CD4-positive, alpha-beta T cell (primary cell): ENCODE data around the gene RAD17. TPM values are rescaled to one million over a fixed set of nuclear protein-coding genes. Genes with fewer than 3 reads are reported as not detected.
"Not testable (repeated sequence)": the region's sequence is repeated elsewhere in the genome, so short reads cannot be mapped to it uniquely, and the experiment has no call there.

Experiments
- ATAC-seq: fragments of 200-7000 bp; cut with Tn5 transposase; one replicate; pipeline ENCODE4 v1.10.0; 2022; ENCODE audit warnings: mild to moderate bottlenecking; ENCODE audit not compliant: poor library complexity
- CTCF ChIA-PET: fragments of 350-600 bp; sonication (Branson Sonifier 250); formaldehyde crosslinking; loops from one replicate; lab custom pipeline; 2021; ENCODE audit warnings: antibody characterized with exemption, inconsistent platforms; lab: Charles Lee
- POLR2A ChIA-PET: fragments of 350-600 bp; sonication (Branson Sonifier 250); formaldehyde crosslinking; loops from one replicate; lab custom pipeline; 2021; ENCODE audit warnings: antibody characterized with exemption, inconsistent platforms; lab: Charles Lee
- DNase-seq, 14 experiments: peaks; one replicate each; pipeline ENCODE4 v3.0.0-alpha.2; 2013 to 2020; ENCODE audit warnings: mixed read lengths in 2 of 14
- H3K27ac ChIP-seq, 2 donors: one replicate each; pipeline versions ENCODE4 v1.5.1 to v1.7.0; 2013; ENCODE audit warnings: low read length in 2 of 2, low read depth in 1 of 2, mild to moderate bottlenecking in 1 of 2
- H3K27me3 ChIP-seq, 2 experiments: 1 replicate in 1 of 2; 2 replicates in 1 of 2; pipeline versions ENCODE4 v1.6.1 to v1.7.0; 2013; ENCODE audit warnings: low read length in 2 of 2, control low read depth in 1 of 2, mild to moderate bottlenecking in 1 of 2, moderate library complexity in 1 of 2; ENCODE audit not compliant: insufficient read depth in 2 of 2, control insufficient read depth in 1 of 2
- H3K36me3 ChIP-seq: one replicate; pipeline ENCODE4 v1.6.1; 2013; ENCODE audit warnings: low read length, control low read depth; ENCODE audit not compliant: insufficient read depth
- H3K4me1 ChIP-seq: one replicate; pipeline ENCODE4 v1.6.1; 2013; ENCODE audit warnings: low read length, control low read depth; ENCODE audit not compliant: insufficient read depth
- H3K4me3 ChIP-seq: one replicate; pipeline ENCODE4 v1.5.1; 2013; ENCODE audit warnings: mild to moderate bottlenecking, low read length, moderate library complexity
- H3K9me3 ChIP-seq, 2 experiments: 1 replicate in 1 of 2; 2 replicates in 1 of 2; pipeline versions ENCODE4 v1.6.1 to v1.7.0; 2013; ENCODE audit warnings: low read length in 2 of 2, mild to moderate bottlenecking in 2 of 2, control low read depth in 1 of 2, moderate library complexity in 1 of 2; ENCODE audit not compliant: control insufficient read depth in 1 of 2, insufficient read depth in 1 of 2
- H3K27ac Mint-ChIP-seq: one replicate; pipeline ENCODE4 v1.8.0; 2020; ENCODE audit warnings: mixed read lengths
- H3K27me3 Mint-ChIP-seq: one replicate; pipeline ENCODE4 v1.8.0; 2021; ENCODE audit warnings: mixed read lengths
- H3K36me3 Mint-ChIP-seq: one replicate; pipeline ENCODE4 v1.8.0; 2021; ENCODE audit warnings: low read depth, mixed read lengths
- H3K4me1 Mint-ChIP-seq: one replicate; pipeline ENCODE4 v1.8.0; 2021; ENCODE audit warnings: low read depth, mixed read lengths
- H3K4me3 Mint-ChIP-seq: one replicate; pipeline ENCODE4 v1.8.0; 2020; ENCODE audit warnings: mild to moderate bottlenecking, mixed read lengths
- H3K9me3 Mint-ChIP-seq: one replicate; pipeline ENCODE4 v1.8.0; 2020; ENCODE audit warnings: mixed read lengths
- CTCF ChIP-seq: fragments of 200-600 bp; IDR thresholded peaks from one replicate; pipeline ENCODE4 v1.8.0; 2022; ENCODE audit warnings: antibody characterized with exemption, mild to moderate bottlenecking
- intact Hi-C, 2 experiments: fragments of 100-400 bp; cut with DNase I in 1 of 2; cut with micrococcal nuclease in 1 of 2; formaldehyde crosslinking; loops; one replicate each; pipeline versions ENCODE4 v1.15.1 to v1.9.0; 2023 to 2025; cut with DNase I, micrococcal nuclease
- total RNA-seq, 174 experiments: library from RNA in 2 of 174; stranded (reverse) in 2 of 174; gene quantifications; one replicate each; pipeline ENCODE4 v1.2.3 and lab custom pipeline; 2021 to 2026

Gene RAD17
- total RNA-seq, 2 experiments from 2014 or later, result 15.7 to 19.1 TPM

GRCh38 chr5:69368458-69369339, 919 bp upstream of the RAD17 start:
- no peaks in the 10 kb centered on the region for H3K27me3 Mint-ChIP-seq
- ChIA-PET CTCF (no interaction called here), POLR2A (interaction anchor here (1.9 to 2.1 kb wide), 2 partner anchors 35 to 134 kb away, joined by 11 to 17 read pairs; partner anchors contain the start of genes CCDC125 and CDK7)
- H3K27ac ChIP-seq, result peak overlapping the region; percentile 94 to 98
- H3K4me3 Mint-ChIP-seq, result peak overlapping the region; percentile 99
- no peaks in the 10 kb centered on the region for H3K9me3 Mint-ChIP-seq
- H3K4me1 Mint-ChIP-seq, result peaks cover 60% of the 10 kb centered on the region
- H3K4me3 ChIP-seq, result peak overlapping the region; percentile 90
- intact Hi-C loops, result loop anchor here (1.0 to 5.0 kb wide), 7 partner anchors 36 to 326 kb away; partner anchors contain the start of genes CCDC125 (in 2 of the 2), CCNB1 (in 1 of the 2) and CENPH (in 1 of the 2)
- peaks cover 31% of the 10 kb centered on the region for H3K36me3 ChIP-seq
- H3K4me1 ChIP-seq, result peaks cover 20% of the 10 kb centered on the region
- no peaks in the 10 kb centered on the region for H3K9me3 ChIP-seq
- no peak for TF ChIP-seq CTCF
- H3K36me3 Mint-ChIP-seq, result peaks cover 61% of the 10 kb centered on the region
- DNase-seq (peak in 6 of 14 experiments; percentile 3 to 72 (median 22)), ATAC-seq (peak; percentile 15)
- H3K27me3 ChIP-seq, result no peaks in the 10 kb centered on the region
- peak overlapping the region; percentile 98 for H3K27ac Mint-ChIP-seq

DNA sequence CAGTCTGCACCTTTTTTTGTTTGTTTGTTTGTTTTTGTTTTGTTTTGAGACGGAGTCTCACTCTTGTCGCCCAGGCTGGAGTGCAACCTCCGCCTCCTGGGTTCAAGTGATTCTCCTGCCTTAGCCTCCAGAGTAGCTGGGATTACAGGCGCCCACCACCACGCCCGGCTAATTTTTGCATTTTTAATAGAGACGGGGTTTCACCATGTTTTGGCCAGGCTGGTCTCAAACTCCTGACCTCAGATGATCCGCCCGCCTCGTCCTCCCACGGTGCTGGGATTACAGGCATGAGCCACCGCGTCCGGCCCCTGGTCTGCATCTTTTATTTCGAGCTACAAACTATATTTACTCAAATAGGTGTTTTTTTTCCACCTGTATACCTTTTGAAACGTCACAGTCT, 717 bp downstream of the RAD17 start:
- peaks cover 26% of the 10 kb centered on the region for H3K36me3 ChIP-seq
- Mint-ChIP-seq H3K27ac (peak overlapping the region; percentile 98), H3K4me1 (peaks cover 49% of the 10 kb centered on the region), H3K36me3 (peaks cover 57% of the 10 kb centered on the region), H3K4me3 (peak overlapping the region; percentile 92)
- ChIA-PET CTCF (interaction anchor here (1.0 to 1.2 kb wide), 3 partner anchors 36 to 327 kb away, joined by 3 to 7 read pairs (median 4); partner anchors contain the start of gene SLC30A5), POLR2A (interaction anchor here (1.7 to 2.1 kb wide), 3 partner anchors 37 to 277 kb away, joined by 10 to 17 read pairs (median 11); partner anchors contain the start of genes CCDC125, CDK7 and SLC30A5)
- H3K27me3 Mint-ChIP-seq, ATAC-seq, H3K9me3 ChIP-seq, H3K9me3 Mint-ChIP-seq, H3K27me3 ChIP-seq: not testable (repeated sequence)
- peak in 1 of 14 experiments; percentile 11 for DNase-seq
- H3K4me1 ChIP-seq, result peaks cover 20% of the 10 kb centered on the region
- intact Hi-C loops, result loop anchor here in 1 of 2 experiments (5.0 kb wide), 1 partner anchor 138 kb away; the partner anchor contains the start of gene CDK7
- peak overlapping the region in 1 of 2 donors; percentile 98 for H3K27ac ChIP-seq
- peak overlapping the region; percentile 90 for H3K4me3 ChIP-seq

GRCh38 chr5:69372394-69372793, 2.8 kb downstream of the RAD17 start:
- H3K4me3 ChIP-seq, result no peak overlapping the region
- CTCF ChIA-PET, result interaction anchor here (1.1 to 1.6 kb wide), 2 partner anchors 32 to 279 kb away, joined by 3 to 10 read pairs; partner anchors contain the start of gene SLC30A5
- Mint-ChIP-seq H3K4me3 (peak overlapping the region; percentile 66), H3K27me3 (no peaks in the 10 kb centered on the region), H3K4me1 (peaks cover 37% of the 10 kb centered on the region), H3K27ac (peak overlapping the region; percentile 21), H3K9me3 (no peaks in the 10 kb centered on the region), H3K36me3 (peaks cover 57% of the 10 kb centered on the region)
- POLR2A ChIA-PET, result interaction anchor here (1.1 to 1.5 kb wide), 3 partner anchors 40 to 278 kb away, joined by 3 to 6 read pairs (median 5); partner anchors contain the start of genes CCDC125, CDK7 and SLC30A5
- intact Hi-C loops, result loop anchor here in 1 of 2 experiments (5.0 kb wide), 1 partner anchor 140 kb away; the partner anchor contains the start of gene CDK7
- H3K27me3 ChIP-seq, result no peaks in the 10 kb centered on the region
- H3K36me3 ChIP-seq, result peaks cover 18% of the 10 kb centered on the region
- TF ChIP-seq CTCF, result no peak
- no peaks in the 10 kb centered on the region for H3K9me3 ChIP-seq
- ATAC-seq (no peak), DNase-seq (no peak)
- no peak overlapping the region for H3K27ac ChIP-seq
- peaks cover 18% of the 10 kb centered on the region for H3K4me1 ChIP-seq
